Tibial artery (tissue), 4 donors: ENCODE data around the gene MAGI2.

ENCODE experiments used
- DNase-seq, 2 donors: peaks; one replicate each; pipeline ENCODE4 v3.0.0-alpha.2; 2019
- H3K27ac ChIP-seq, 2 donors: fragments of 200-600 bp; sonication (generic) in 1 of 2; 1 replicate in 1 of 2; 2 replicates in 1 of 2; pipeline ENCODE4 v1.5.1; 2018 to 2019; ENCODE audit warnings: mild to moderate bottlenecking in 1 of 2
- H3K27me3 ChIP-seq, 2 donors: fragments of 200-600 bp; sonication (generic) in 1 of 2; one replicate each; pipeline versions ENCODE4 v1.5.1 to v1.6.0; 2016 to 2019
- H3K36me3 ChIP-seq, 3 donors: fragments of 200-600 bp; sonication (generic) in 2 of 3; one replicate each; pipeline ENCODE4 v1.5.1; 2016 to 2019; ENCODE audit warnings: mild to moderate bottlenecking in 2 of 3
- H3K4me1 ChIP-seq, 4 donors: fragments of 200-600 bp; sonication (generic) in 2 of 4; 1 replicate in 3 of 4; 2 replicates in 1 of 4; pipeline ENCODE4 v1.5.1; 2016 to 2019
- H3K4me3 ChIP-seq, 2 donors: fragments of 200-600 bp; sonication (generic) in 1 of 2; 1 replicate in 1 of 2; 2 replicates in 1 of 2; pipeline ENCODE4 v1.5.1; 2018 to 2019; ENCODE audit warnings: mild to moderate bottlenecking in 2 of 2
- H3K9me3 ChIP-seq, 3 donors: fragments of 200-600 bp; sonication (generic) in 1 of 3; one replicate each; pipeline ENCODE4 v1.5.1; 2016 to 2019
- intact Hi-C: fragments of 100-400 bp; cut with DNase I; formaldehyde crosslinking; loops from one replicate; pipeline ENCODE4 v1.15.0; 2023; ENCODE audit warnings: low total_unique reads
- TF ChIP-seq, protein P1 (sequence below), 2 experiments: fragments of 200-600 bp in 1 of 2; fragments of 450-650 bp in 1 of 2; IDR thresholded peaks; one replicate each; pipeline ENCODE4 v1.5.1; 2017 to 2019; ENCODE audit warnings: antibody characterized with exemption in 2 of 2, mild to moderate bottlenecking in 1 of 2, moderate library complexity in 1 of 2

The MAGI2 gene

DNA sequence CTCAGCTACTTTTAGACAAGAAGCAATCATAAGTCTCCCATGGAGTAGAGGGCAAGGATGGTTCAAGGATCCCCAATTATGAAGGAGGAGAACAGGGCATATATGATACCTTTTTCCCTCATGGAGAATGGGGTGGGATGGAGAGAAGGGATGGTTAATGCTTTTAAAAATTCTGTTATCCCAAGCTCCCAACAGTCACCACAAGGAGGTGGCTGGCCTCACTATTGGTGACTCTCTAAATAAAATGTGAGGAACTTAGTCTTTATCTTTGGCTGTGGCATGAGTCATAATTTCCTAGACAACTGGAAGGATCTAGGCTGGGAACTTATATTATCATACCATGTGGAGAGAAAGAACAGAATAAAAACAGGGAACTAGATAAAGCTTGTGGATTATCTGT is 1357.9 kb downstream of the MAGI2 start:
- no peak overlapping the region for H3K4me3 ChIP-seq
- intact Hi-C loops = no loop called here
- peaks cover 0 to 15% (median 11%) of the 10 kb centered on the region in 4 donors for H3K4me1 ChIP-seq
- DNase-seq = no peak
- H3K27me3 ChIP-seq = no peaks in the 10 kb centered on the region
- no peaks in the 10 kb centered on the region for H3K36me3 ChIP-seq
- H3K9me3 ChIP-seq = no peaks in the 10 kb centered on the region
- TF ChIP-seq, protein P1, sequence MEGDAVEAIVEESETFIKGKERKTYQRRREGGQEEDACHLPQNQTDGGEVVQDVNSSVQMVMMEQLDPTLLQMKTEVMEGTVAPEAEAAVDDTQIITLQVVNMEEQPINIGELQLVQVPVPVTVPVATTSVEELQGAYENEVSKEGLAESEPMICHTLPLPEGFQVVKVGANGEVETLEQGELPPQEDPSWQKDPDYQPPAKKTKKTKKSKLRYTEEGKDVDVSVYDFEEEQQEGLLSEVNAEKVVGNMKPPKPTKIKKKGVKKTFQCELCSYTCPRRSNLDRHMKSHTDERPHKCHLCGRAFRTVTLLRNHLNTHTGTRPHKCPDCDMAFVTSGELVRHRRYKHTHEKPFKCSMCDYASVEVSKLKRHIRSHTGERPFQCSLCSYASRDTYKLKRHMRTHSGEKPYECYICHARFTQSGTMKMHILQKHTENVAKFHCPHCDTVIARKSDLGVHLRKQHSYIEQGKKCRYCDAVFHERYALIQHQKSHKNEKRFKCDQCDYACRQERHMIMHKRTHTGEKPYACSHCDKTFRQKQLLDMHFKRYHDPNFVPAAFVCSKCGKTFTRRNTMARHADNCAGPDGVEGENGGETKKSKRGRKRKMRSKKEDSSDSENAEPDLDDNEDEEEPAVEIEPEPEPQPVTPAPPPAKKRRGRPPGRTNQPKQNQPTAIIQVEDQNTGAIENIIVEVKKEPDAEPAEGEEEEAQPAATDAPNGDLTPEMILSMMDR (IDR thresholded peaks at IDR 0.05) = no peak
- H3K27ac ChIP-seq = no peak overlapping the region

GRCh38 chr7:78092331-78092730 is 1361.1 kb downstream of the MAGI2 start:
- no peaks in the 10 kb centered on the region for H3K4me1 ChIP-seq

GRCh38 chr7:78090616-78091015 is 1362.9 kb downstream of the MAGI2 start:
- TF ChIP-seq, protein P1 (IDR thresholded peaks at IDR 0.05) = no peak
- Histone ChIP-seq H3K27me3 (no peaks in the 10 kb centered on the region), H3K36me3 (no peaks in the 10 kb centered on the region), H3K27ac (no peak overlapping the region), H3K4me3 (no peak overlapping the region), H3K4me1 (no peaks in the 10 kb centered on the region), H3K9me3 (no peaks in the 10 kb centered on the region)
- intact Hi-C loops = no loop called here
- no peak for DNase-seq

More at GRCh38 chr7:78092331-78092730, 1361.1 kb downstream of the MAGI2 start:
- Histone ChIP-seq H3K27ac (no peak overlapping the region), H3K27me3 (no peaks in the 10 kb centered on the region), H3K36me3 (no peaks in the 10 kb centered on the region), H3K9me3 (no peaks in the 10 kb centered on the region), H3K4me3 (no peak overlapping the region)
- intact Hi-C loops = no loop called here
- no peak for DNase-seq
- TF ChIP-seq, protein P1 (IDR thresholded peaks at IDR 0.05) = no peak

- Histone ChIP-seq H3K36me3 (no peaks in the 10 kb centered on the region), H3K4me3 (no peak overlapping the region), H3K27me3 (no peaks in the 10 kb centered on the region), H3K27ac (no peak overlapping the region), H3K4me1 (no peaks in the 10 kb centered on the region), H3K9me3 (no peaks in the 10 kb centered on the region)
- intact Hi-C loops = no loop called here
- TF ChIP-seq, protein P1 (IDR thresholded peaks at IDR 0.05) = no peak
- no peak for DNase-seq
Observed at GRCh38 chr7:78083476-78084120, 1369.9 kb downstream of the MAGI2 start.

- TF ChIP-seq, protein P1 (IDR thresholded peaks at IDR 0.05) = no peak
- Histone ChIP-seq H3K4me3 (no peak overlapping the region), H3K36me3 (no peaks in the 10 kb centered on the region), H3K4me1 (no peaks in the 10 kb centered on the region), H3K27me3 (no peaks in the 10 kb centered on the region), H3K27ac (no peak overlapping the region), H3K9me3 (no peaks in the 10 kb centered on the region)
- DNase-seq = no peak
- intact Hi-C loops = no loop called here
Observed at GRCh38 chr7:78082556-78082955, 1370.9 kb downstream of the MAGI2 start.

GRCh38 chr7:78081888-78082287 is 1371.6 kb downstream of the MAGI2 start:
- H3K9me3 ChIP-seq = no peaks in the 10 kb centered on the region
- no peak overlapping the region for H3K27ac ChIP-seq
- no peaks in the 10 kb centered on the region for H3K4me1 ChIP-seq
- no peaks in the 10 kb centered on the region for H3K36me3 ChIP-seq
- intact Hi-C loops = no loop called here
- TF ChIP-seq, protein P1 (IDR thresholded peaks at IDR 0.05) = no peak
- no peak overlapping the region for H3K4me3 ChIP-seq
- no peak for DNase-seq
- H3K27me3 ChIP-seq = no peaks in the 10 kb centered on the region
